ENCODE results near the gene OS9.
A peak's percentile ranks its signal among the peaks of the same experiment; 100 is the strongest.

The OS9 gene

GRCh38 chr12:57693317-57693658 is 644 bp upstream of the OS9 start:
- H3K4me1 ChIP-seq (ENCODE audit: control insufficient read depth in 2 of 2, insufficient read depth in 2 of 2, low read length in 2 of 2), result peaks cover 8 to 13% of the 10 kb centered on the region in 2 donors
- H3K36me3 ChIP-seq (ENCODE audit: control insufficient read depth in 2 of 2, insufficient read depth in 2 of 2, low read length in 2 of 2), result peaks cover 20 to 22% of the 10 kb centered on the region in 2 donors
- no peaks in the 10 kb centered on the region for H3K9me3 ChIP-seq (ENCODE audit: control insufficient read depth in 2 of 2, low read length in 2 of 2)
- no peak overlapping the region for H3K9ac ChIP-seq (ENCODE audit: low read depth in 1 of 2, low read length in 2 of 2)
- no peak overlapping the region for H3K27ac ChIP-seq (ENCODE audit: low read depth in 2 of 2, low read length in 2 of 2)
- H3K4me3 ChIP-seq (ENCODE audit: low read length in 2 of 2), result peak overlapping the region; percentile 90 to 99
- H3K27me3 ChIP-seq (ENCODE audit: control insufficient read depth in 2 of 2, insufficient read depth in 2 of 2, low read length in 2 of 2), result no peaks in the 10 kb centered on the region

GRCh38 chr12:57694459-57695019 is 607 bp downstream of the OS9 start:
- Histone ChIP-seq H3K36me3 (ENCODE audit: control insufficient read depth in 2 of 2, insufficient read depth in 2 of 2, low read length in 2 of 2) (peaks cover 28 to 32% of the 10 kb centered on the region in 2 donors), H3K27ac (ENCODE audit: low read depth in 2 of 2, low read length in 2 of 2) (peak overlapping the region; percentile 56 to 89), H3K4me3 (ENCODE audit: low read length in 2 of 2) (peak overlapping the region; percentile 90 to 99)

GRCh38 chr12:57695770-57696432 is 2.0 kb downstream of the OS9 start:
- H3K9ac ChIP-seq (ENCODE audit: low read depth in 1 of 2, low read length in 2 of 2), result no peak overlapping the region
- H3K27ac ChIP-seq (ENCODE audit: low read depth in 2 of 2, low read length in 2 of 2), result no peak overlapping the region
- peaks cover 32 to 35% of the 10 kb centered on the region in 2 donors for H3K36me3 ChIP-seq (ENCODE audit: control insufficient read depth in 2 of 2, insufficient read depth in 2 of 2, low read length in 2 of 2)
- H3K4me3 ChIP-seq (ENCODE audit: low read length in 2 of 2), result no peak overlapping the region
- no peaks in the 10 kb centered on the region for H3K9me3 ChIP-seq (ENCODE audit: control insufficient read depth in 2 of 2, low read length in 2 of 2)
- peaks cover 8 to 13% of the 10 kb centered on the region in 2 donors for H3K4me1 ChIP-seq (ENCODE audit: control insufficient read depth in 2 of 2, insufficient read depth in 2 of 2, low read length in 2 of 2)
- no peaks in the 10 kb centered on the region for H3K27me3 ChIP-seq (ENCODE audit: control insufficient read depth in 2 of 2, insufficient read depth in 2 of 2, low read length in 2 of 2)

More at GRCh38 chr12:57694459-57695019, 607 bp downstream of the OS9 start:
- Histone ChIP-seq H3K27me3 (ENCODE audit: control insufficient read depth in 2 of 2, insufficient read depth in 2 of 2, low read length in 2 of 2) (no peaks in the 10 kb centered on the region), H3K9me3 (ENCODE audit: control insufficient read depth in 2 of 2, low read length in 2 of 2) (no peaks in the 10 kb centered on the region), H3K9ac (ENCODE audit: low read depth in 1 of 2, low read length in 2 of 2) (peak overlapping the region; percentile 73 to 96), H3K4me1 (ENCODE audit: control insufficient read depth in 2 of 2, insufficient read depth in 2 of 2, low read length in 2 of 2) (peaks cover 8 to 13% of the 10 kb centered on the region in 2 donors)

- H3K4me3 ChIP-seq (ENCODE audit: low read length in 2 of 2), result no peak overlapping the region
- H3K27me3 ChIP-seq (ENCODE audit: control insufficient read depth in 2 of 2, insufficient read depth in 2 of 2, low read length in 2 of 2), result no peaks in the 10 kb centered on the region
- H3K4me1 ChIP-seq (ENCODE audit: control insufficient read depth in 2 of 2, insufficient read depth in 2 of 2, low read length in 2 of 2), result peaks cover 8 to 13% of the 10 kb centered on the region in 2 donors
- no peaks in the 10 kb centered on the region for H3K9me3 ChIP-seq (ENCODE audit: control insufficient read depth in 2 of 2, low read length in 2 of 2)
- H3K27ac ChIP-seq (ENCODE audit: low read depth in 2 of 2, low read length in 2 of 2), result no peak overlapping the region
- H3K36me3 ChIP-seq (ENCODE audit: control insufficient read depth in 2 of 2, insufficient read depth in 2 of 2, low read length in 2 of 2), result peaks cover 32 to 35% of the 10 kb centered on the region in 2 donors
- no peak overlapping the region for H3K9ac ChIP-seq (ENCODE audit: low read depth in 1 of 2, low read length in 2 of 2)
Observed at GRCh38 chr12:57697076-57697475, 3.1 kb downstream of the OS9 start.

GRCh38 chr12:57698414-57698813 is 4.5 kb downstream of the OS9 start:
- Histone ChIP-seq H3K27me3 (ENCODE audit: control insufficient read depth in 2 of 2, insufficient read depth in 2 of 2, low read length in 2 of 2) (no peaks in the 10 kb centered on the region), H3K4me3 (ENCODE audit: low read length in 2 of 2) (no peak overlapping the region), H3K36me3 (ENCODE audit: control insufficient read depth in 2 of 2, insufficient read depth in 2 of 2, low read length in 2 of 2) (peaks cover 36 to 41% of the 10 kb centered on the region in 2 donors), H3K4me1 (ENCODE audit: control insufficient read depth in 2 of 2, insufficient read depth in 2 of 2, low read length in 2 of 2) (peaks cover 8 to 9% of the 10 kb centered on the region in 2 donors), H3K9ac (ENCODE audit: low read depth in 1 of 2, low read length in 2 of 2) (no peak overlapping the region), H3K9me3 (ENCODE audit: control insufficient read depth in 2 of 2, low read length in 2 of 2) (no peaks in the 10 kb centered on the region), H3K27ac (ENCODE audit: low read depth in 2 of 2, low read length in 2 of 2) (no peak overlapping the region)

GRCh38 chr12:57700317-57700716 is 6.4 kb downstream of the OS9 start:
- Histone ChIP-seq H3K4me1 (ENCODE audit: control insufficient read depth in 2 of 2, insufficient read depth in 2 of 2, low read length in 2 of 2) (no peaks in the 10 kb centered on the region), H3K9me3 (ENCODE audit: control insufficient read depth in 2 of 2, low read length in 2 of 2) (peaks cover 0 to 2% of the 10 kb centered on the region in 2 donors), H3K4me3 (ENCODE audit: low read length in 2 of 2) (no peak overlapping the region), H3K36me3 (ENCODE audit: control insufficient read depth in 2 of 2, insufficient read depth in 2 of 2, low read length in 2 of 2) (peaks cover 37 to 52% of the 10 kb centered on the region in 2 donors), H3K9ac (ENCODE audit: low read depth in 1 of 2, low read length in 2 of 2) (no peak overlapping the region), H3K27me3 (ENCODE audit: control insufficient read depth in 2 of 2, insufficient read depth in 2 of 2, low read length in 2 of 2) (no peaks in the 10 kb centered on the region), H3K27ac (ENCODE audit: low read depth in 2 of 2, low read length in 2 of 2) (no peak overlapping the region)

GRCh38 chr12:57707250-57707649 is 13.3 kb downstream of the OS9 start:
- H3K27ac ChIP-seq (ENCODE audit: low read depth in 2 of 2, low read length in 2 of 2), result no peak overlapping the region
- no peaks in the 10 kb centered on the region for H3K27me3 ChIP-seq (ENCODE audit: control insufficient read depth in 2 of 2, insufficient read depth in 2 of 2, low read length in 2 of 2)
- H3K9me3 ChIP-seq (ENCODE audit: control insufficient read depth in 2 of 2, low read length in 2 of 2), result peaks cover 0 to 2% of the 10 kb centered on the region in 2 donors
- H3K4me1 ChIP-seq (ENCODE audit: control insufficient read depth in 2 of 2, insufficient read depth in 2 of 2, low read length in 2 of 2), result no peaks in the 10 kb centered on the region
- no peak overlapping the region for H3K4me3 ChIP-seq (ENCODE audit: low read length in 2 of 2)
- H3K36me3 ChIP-seq (ENCODE audit: control insufficient read depth in 2 of 2, insufficient read depth in 2 of 2, low read length in 2 of 2), result peaks cover 8 to 31% of the 10 kb centered on the region in 2 donors
- H3K9ac ChIP-seq (ENCODE audit: low read depth in 1 of 2, low read length in 2 of 2), result no peak overlapping the region

GRCh38 chr12:57708296-57708695 is 14.4 kb downstream of the OS9 start:
- Histone ChIP-seq H3K36me3 (ENCODE audit: control insufficient read depth in 2 of 2, insufficient read depth in 2 of 2, low read length in 2 of 2) (peaks cover 8 to 28% of the 10 kb centered on the region in 2 donors), H3K9ac (ENCODE audit: low read depth in 1 of 2, low read length in 2 of 2) (no peak overlapping the region), H3K9me3 (ENCODE audit: control insufficient read depth in 2 of 2, low read length in 2 of 2) (peaks cover 0 to 2% of the 10 kb centered on the region in 2 donors), H3K27ac (ENCODE audit: low read depth in 2 of 2, low read length in 2 of 2) (no peak overlapping the region), H3K27me3 (ENCODE audit: control insufficient read depth in 2 of 2, insufficient read depth in 2 of 2, low read length in 2 of 2) (no peaks in the 10 kb centered on the region), H3K4me3 (ENCODE audit: low read length in 2 of 2) (no peak overlapping the region), H3K4me1 (ENCODE audit: control insufficient read depth in 2 of 2, insufficient read depth in 2 of 2, low read length in 2 of 2) (no peaks in the 10 kb centered on the region)

GRCh38 chr12:57712701-57713100 is 18.8 kb downstream of the OS9 start:
- Histone ChIP-seq H3K4me3 (ENCODE audit: low read length in 2 of 2) (no peak overlapping the region), H3K27me3 (ENCODE audit: control insufficient read depth in 2 of 2, insufficient read depth in 2 of 2, low read length in 2 of 2) (no peaks in the 10 kb centered on the region), H3K9me3 (ENCODE audit: control insufficient read depth in 2 of 2, low read length in 2 of 2) (no peaks in the 10 kb centered on the region), H3K4me1 (ENCODE audit: control insufficient read depth in 2 of 2, insufficient read depth in 2 of 2, low read length in 2 of 2) (no peaks in the 10 kb centered on the region), H3K27ac (ENCODE audit: low read depth in 2 of 2, low read length in 2 of 2) (no peak overlapping the region), H3K9ac (ENCODE audit: low read depth in 1 of 2, low read length in 2 of 2) (no peak overlapping the region), H3K36me3 (ENCODE audit: control insufficient read depth in 2 of 2, insufficient read depth in 2 of 2, low read length in 2 of 2) (peaks cover 25 to 30% of the 10 kb centered on the region in 2 donors)

GRCh38 chr12:57713209-57713608 is 19.3 kb downstream of the OS9 start:
- Histone ChIP-seq H3K9ac (ENCODE audit: low read depth in 1 of 2, low read length in 2 of 2) (no peak overlapping the region), H3K4me3 (ENCODE audit: low read length in 2 of 2) (no peak overlapping the region), H3K9me3 (ENCODE audit: control insufficient read depth in 2 of 2, low read length in 2 of 2) (no peaks in the 10 kb centered on the region), H3K27me3 (ENCODE audit: control insufficient read depth in 2 of 2, insufficient read depth in 2 of 2, low read length in 2 of 2) (no peaks in the 10 kb centered on the region), H3K36me3 (ENCODE audit: control insufficient read depth in 2 of 2, insufficient read depth in 2 of 2, low read length in 2 of 2) (peaks cover 30 to 35% of the 10 kb centered on the region in 2 donors), H3K27ac (ENCODE audit: low read depth in 2 of 2, low read length in 2 of 2) (no peak overlapping the region), H3K4me1 (ENCODE audit: control insufficient read depth in 2 of 2, insufficient read depth in 2 of 2, low read length in 2 of 2) (no peaks in the 10 kb centered on the region)

Data from mucosa of rectum (tissue), 2 donors.